ENCODE data around the gene ZNF419. TPM values are rescaled to one million over a fixed set of nuclear protein-coding genes. Genes with fewer than 3 reads are reported as not detected.

Gene ZNF419
- total RNA-seq, 1 donor from 2014 or later, result 7.7 TPM

DNA sequence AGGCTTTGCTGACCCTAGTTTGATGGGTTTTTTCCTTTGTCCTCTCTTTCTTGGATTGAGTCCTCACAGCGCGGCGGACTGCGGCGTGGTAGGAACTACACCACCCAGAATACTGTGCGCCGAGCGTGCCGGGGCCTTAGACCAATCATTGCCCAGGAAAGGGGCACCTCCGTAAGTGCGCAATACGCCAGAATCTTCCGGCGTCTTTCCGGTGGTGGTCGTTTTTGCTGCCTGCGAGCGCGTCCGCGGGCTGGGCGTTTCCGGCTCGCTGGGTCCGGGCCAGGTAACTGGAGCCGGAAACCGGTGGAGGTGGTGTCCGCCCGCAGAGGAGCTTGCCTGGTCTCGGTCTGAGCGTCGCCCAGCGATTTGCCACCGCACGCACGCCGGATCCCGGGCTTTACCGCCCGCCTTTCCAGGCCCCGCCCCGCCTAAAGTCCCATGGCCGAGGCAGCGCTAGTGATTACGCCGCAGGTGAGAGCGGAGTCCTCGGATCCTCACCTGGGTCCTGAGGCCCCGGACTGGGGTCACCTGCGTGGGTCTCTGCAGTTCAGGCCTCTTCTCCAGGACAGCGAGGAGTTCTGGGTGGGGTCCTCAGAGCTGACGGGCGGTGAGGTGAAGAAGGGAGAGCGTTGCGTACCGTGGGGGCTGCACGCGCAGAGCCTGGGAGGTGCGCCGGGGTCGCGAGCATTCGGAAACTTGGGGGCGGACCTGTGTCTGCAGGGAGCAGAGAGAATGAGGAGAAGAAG lies 39.8 kb downstream of the ZNF419 start, which contains the start of gene ZNF549:
Gene ZNF549 (plus strand): TSS at position 221 of the 746 bp plus-strand sequence. CDS start 218 bp downstream, at position 439.
- peak; percentile 87 to 90 for DNase-seq (ENCODE audit: low read depth in 2 of 2)

- no peak for DNase-seq (ENCODE audit: low read depth in 2 of 2)
Measured at GRCh38 chr19:57537953-57538547, 50.5 kb downstream of the ZNF419 start.

Other genes with a start within 250 kb of the ZNF419 start
- 19.8 and 25.3 TPM in 2 replicates for gene ZNF805, start 247.1 kb upstream of the ZNF419 start, total RNA-seq
- gene ZNF460, start 207.3 kb upstream of the ZNF419 start, total RNA-seq, result 37.4 and 57.8 TPM in 2 replicates
- gene ZNF543, start 167.3 kb upstream of the ZNF419 start, total RNA-seq, result 7.8 and 10.1 TPM in 2 replicates
- gene ZNF304, start 136.5 kb upstream of the ZNF419 start, total RNA-seq, result 8.1 and 10.7 TPM in 2 replicates
- gene TRAPPC2B, start 124.2 kb upstream of the ZNF419 start, total RNA-seq, result 8.0 and 11.1 TPM in 2 replicates
- gene ZNF547, start 124.2 kb upstream of the ZNF419 start, total RNA-seq, result 2.3 and 3.0 TPM in 2 replicates
- gene ZNF548, start 97.9 kb upstream of the ZNF419 start, total RNA-seq, result 8.0 and 13.5 TPM in 2 replicates
- gene ZNF17, start 76.6 kb upstream of the ZNF419 start, total RNA-seq, result 9.8 and 10.9 TPM in 2 replicates
- 8.5 and 11.5 TPM in 2 replicates for gene ZNF749, start 52.4 kb upstream of the ZNF419 start, total RNA-seq
- gene VN1R1, start 30.6 kb upstream of the ZNF419 start, total RNA-seq, result 0.13 and 0.51 TPM in 2 replicates
- gene ZNF772, start 10.2 kb upstream of the ZNF419 start, total RNA-seq, result 13.1 and 14.7 TPM in 2 replicates
- 5.8 and 12.1 TPM in 2 replicates for gene ZNF773, start 12.2 kb downstream of the ZNF419 start, total RNA-seq
- 2.8 and 4.9 TPM in 2 replicates for gene ZNF549, start 39.6 kb downstream of the ZNF419 start, total RNA-seq
- 4.2 and 7.3 TPM in 2 replicates for gene ZNF550, start 72.1 kb downstream of the ZNF419 start, total RNA-seq
- 2.7 and 4.6 TPM in 2 replicates for gene ZNF416, start 91.2 kb downstream of the ZNF419 start, total RNA-seq
- 3.9 and 7.7 TPM in 2 replicates for gene ZIK1, start 96.4 kb downstream of the ZNF419 start, total RNA-seq
- gene ZNF530, start 112.1 kb downstream of the ZNF419 start, total RNA-seq, result 3.9 and 4.7 TPM in 2 replicates
- gene ZNF134, start 126.5 kb downstream of the ZNF419 start, total RNA-seq, result 13.2 and 16.4 TPM in 2 replicates
- gene ZNF211, start 145.4 kb downstream of the ZNF419 start, total RNA-seq, result 6.7 and 9.0 TPM in 2 replicates
- gene ZSCAN4, start 181.2 kb downstream of the ZNF419 start, total RNA-seq, result not detected in 2 replicates
- gene ZNF551, start 194.2 kb downstream of the ZNF419 start, total RNA-seq, result 5.4 and 8.5 TPM in 2 replicates
- 0.13 and 0.63 TPM in 2 replicates for gene ZNF154, start 221.5 kb downstream of the ZNF419 start, total RNA-seq
- 5.0 and 5.7 TPM in 2 replicates for gene ZNF671, start 239.9 kb downstream of the ZNF419 start, total RNA-seq

All from dermis microvascular lymphatic vessel endothelial cell (primary cell).